SK-N-SH treated with all-trans-retinoic acid at 6 μM for 48 hours (cell line): ENCODE data around the gene ZCCHC7.

Source experiments
- ATAC-seq: fragments of 200-7000 bp; cut with Tn5 transposase; 3 replicates; pipeline ENCODE4 v1.9.1; 2020; ENCODE audit warnings: mild to moderate bottlenecking, moderate library complexity
- BACH2 ChIP-seq: fragments of 250-450 bp; sonication (Bioruptor Pico); IDR thresholded peaks from 2 replicates; pipeline ENCODE4 v1.9.0; 2021; ENCODE audit warnings: mild to moderate bottlenecking, borderline replicate concordance
- CREB5 ChIP-seq: fragments of 250-450 bp; sonication (Bioruptor Pico); IDR thresholded peaks from 2 replicates; pipeline ENCODE4 v1.5.1; 2020; ENCODE audit warnings: low read depth, mild to moderate bottlenecking, moderate library complexity
- CSDC2 ChIP-seq: fragments of 250-450 bp; sonication (Bioruptor Pico); IDR thresholded peaks from 2 replicates; pipeline ENCODE4 v1.5.0; 2020; ENCODE audit warnings: mild to moderate bottlenecking, moderate library complexity
- GLIS3 ChIP-seq: fragments of 250-450 bp; sonication (Bioruptor Pico); IDR thresholded peaks from 2 replicates; pipeline ENCODE4 v1.5.0; 2020; ENCODE audit warnings: mild to moderate bottlenecking, moderate library complexity
- OSR1 ChIP-seq: fragments of 250-450 bp; sonication (Bioruptor Pico); IDR thresholded peaks from 2 replicates; pipeline ENCODE4 v1.8.0; 2022; ENCODE audit warnings: moderate library complexity, mild to moderate bottlenecking, inconsistent platforms
- PATZ1 ChIP-seq: fragments of 250-450 bp; sonication (Bioruptor Pico); IDR thresholded peaks from 2 replicates; pipeline ENCODE4 v1.8.0; 2020; ENCODE audit warnings: mild to moderate bottlenecking, moderate library complexity, borderline replicate concordance
- PPARA ChIP-seq: fragments of 250-450 bp; sonication (Bioruptor Pico); IDR thresholded peaks from 2 replicates; pipeline ENCODE4 v1.5.0; 2020; ENCODE audit warnings: mild to moderate bottlenecking, borderline replicate concordance
- RARB ChIP-seq: fragments of 250-450 bp; sonication (Bioruptor Pico); IDR thresholded peaks from 2 replicates; pipeline ENCODE4 v1.8.0; 2021; ENCODE audit warnings: mild to moderate bottlenecking, moderate library complexity
- SNAI2 ChIP-seq: fragments of 250-450 bp; sonication (Bioruptor Pico); IDR thresholded peaks from 2 replicates; pipeline ENCODE4 v1.5.0; 2020; ENCODE audit warnings: mild to moderate bottlenecking, moderate library complexity
- TCF4 ChIP-seq: fragments of 250-450 bp; sonication (Bioruptor Pico); IDR thresholded peaks from 2 replicates; pipeline ENCODE4 v1.8.0; 2021; ENCODE audit warnings: mild to moderate bottlenecking, moderate library complexity, borderline replicate concordance
- TOX ChIP-seq: fragments of 250-450 bp; sonication (Bioruptor Pico); IDR thresholded peaks from 2 replicates; pipeline ENCODE4 v1.8.0; 2021; ENCODE audit warnings: mild to moderate bottlenecking, moderate library complexity, borderline replicate concordance
- ZC3H10 ChIP-seq: fragments of 250-450 bp; sonication (Bioruptor Pico); IDR thresholded peaks from 2 replicates; pipeline ENCODE4 v1.5.1; 2021; ENCODE audit warnings: mild to moderate bottlenecking, moderate library complexity
- ZFP3 ChIP-seq: fragments of 250-450 bp; sonication (Bioruptor Pico); IDR thresholded peaks from 2 replicates; pipeline ENCODE4 v1.5.0; 2020; ENCODE audit warnings: mild to moderate bottlenecking, moderate library complexity
- ZFP30 ChIP-seq: fragments of 450-650 bp; formaldehyde crosslinking; IDR thresholded peaks from 2 replicates; pipeline ENCODE4 v1.5.0; 2022; ENCODE audit warnings: mild to moderate bottlenecking, moderate library complexity
- ZNF565 ChIP-seq: fragments of 450-650 bp; formaldehyde crosslinking; conservative IDR thresholded peaks from 2 replicates; pipeline ENCODE4 v1.5.0; 2020; ENCODE audit warnings: low read depth, mild to moderate bottlenecking, moderate library complexity
- ZNF70 ChIP-seq: fragments of 450-650 bp; formaldehyde crosslinking; IDR thresholded peaks from 2 replicates; pipeline ENCODE4 v1.5.0; 2020; ENCODE audit warnings: mild to moderate bottlenecking, moderate library complexity
- ZNF8 ChIP-seq: fragments of 450-650 bp; formaldehyde crosslinking; IDR thresholded peaks from 2 replicates; pipeline ENCODE4 v1.5.0; 2020; ENCODE audit warnings: mild to moderate bottlenecking, moderate library complexity
- TF ChIP-seq, protein P1 (sequence below): fragments of 250-450 bp; sonication (Bioruptor Pico); IDR thresholded peaks from 2 replicates; pipeline ENCODE4 v1.8.0; 2021; ENCODE audit warnings: low read depth, mild to moderate bottlenecking, moderate library complexity, borderline replicate concordance
- TF ChIP-seq, protein P2 (sequence below): fragments of 250-450 bp; sonication (Bioruptor Pico); IDR thresholded peaks from 2 replicates; pipeline ENCODE4 v1.5.0; 2020; ENCODE audit warnings: mild to moderate bottlenecking, moderate library complexity
- TF ChIP-seq, protein P3 (sequence below): fragments of 250-450 bp; sonication (Bioruptor Pico); IDR thresholded peaks from 2 replicates; pipeline ENCODE4 v1.5.1; 2021; ENCODE audit warnings: mild to moderate bottlenecking, moderate library complexity

Gene ZCCHC7

DNA sequence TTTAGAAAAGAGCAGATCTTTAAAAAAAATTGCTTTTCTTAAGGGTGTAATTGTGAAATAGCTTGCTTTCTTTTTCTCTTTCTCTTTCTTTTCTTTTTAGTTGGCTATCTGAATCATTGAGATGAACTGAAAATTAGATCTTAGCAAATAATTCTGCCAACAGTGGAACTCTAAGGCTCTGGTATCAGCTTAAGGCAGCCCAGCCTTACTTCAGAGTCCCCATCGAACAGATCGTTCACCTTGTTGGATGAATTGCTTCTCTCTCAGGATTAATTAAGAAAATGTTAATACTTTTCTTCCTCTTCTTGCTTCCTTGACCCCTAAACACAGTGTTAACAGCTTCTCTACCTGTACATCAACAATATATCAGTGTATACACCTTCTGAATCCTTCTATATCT lies 92.1 kb downstream of the ZCCHC7 start:
- no peak for TF ChIP-seq BACH2 (CRISPR knock-in tag)
- no peak for TF ChIP-seq CREB5 (CRISPR knock-in tag)
- no peak for TF ChIP-seq ZNF565 (CRISPR knock-in tag)
- no peak for TF ChIP-seq PPARA (CRISPR knock-in tag)
- TF ChIP-seq, protein P1, sequence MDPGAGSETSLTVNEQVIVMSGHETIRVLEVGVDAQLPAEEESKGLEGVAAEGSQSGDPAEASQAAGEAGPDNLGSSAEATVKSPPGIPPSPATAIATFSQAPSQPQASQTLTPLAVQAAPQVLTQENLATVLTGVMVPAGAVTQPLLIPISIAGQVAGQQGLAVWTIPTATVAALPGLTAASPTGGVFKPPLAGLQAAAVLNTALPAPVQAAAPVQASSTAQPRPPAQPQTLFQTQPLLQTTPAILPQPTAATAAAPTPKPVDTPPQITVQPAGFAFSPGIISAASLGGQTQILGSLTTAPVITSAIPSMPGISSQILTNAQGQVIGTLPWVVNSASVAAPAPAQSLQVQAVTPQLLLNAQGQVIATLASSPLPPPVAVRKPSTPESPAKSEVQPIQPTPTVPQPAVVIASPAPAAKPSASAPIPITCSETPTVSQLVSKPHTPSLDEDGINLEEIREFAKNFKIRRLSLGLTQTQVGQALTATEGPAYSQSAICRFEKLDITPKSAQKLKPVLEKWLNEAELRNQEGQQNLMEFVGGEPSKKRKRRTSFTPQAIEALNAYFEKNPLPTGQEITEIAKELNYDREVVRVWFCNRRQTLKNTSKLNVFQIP (CRISPR knock-in tag), result no peak
- TF ChIP-seq SNAI2 (CRISPR knock-in tag), result no peak
- TF ChIP-seq, protein P2, sequence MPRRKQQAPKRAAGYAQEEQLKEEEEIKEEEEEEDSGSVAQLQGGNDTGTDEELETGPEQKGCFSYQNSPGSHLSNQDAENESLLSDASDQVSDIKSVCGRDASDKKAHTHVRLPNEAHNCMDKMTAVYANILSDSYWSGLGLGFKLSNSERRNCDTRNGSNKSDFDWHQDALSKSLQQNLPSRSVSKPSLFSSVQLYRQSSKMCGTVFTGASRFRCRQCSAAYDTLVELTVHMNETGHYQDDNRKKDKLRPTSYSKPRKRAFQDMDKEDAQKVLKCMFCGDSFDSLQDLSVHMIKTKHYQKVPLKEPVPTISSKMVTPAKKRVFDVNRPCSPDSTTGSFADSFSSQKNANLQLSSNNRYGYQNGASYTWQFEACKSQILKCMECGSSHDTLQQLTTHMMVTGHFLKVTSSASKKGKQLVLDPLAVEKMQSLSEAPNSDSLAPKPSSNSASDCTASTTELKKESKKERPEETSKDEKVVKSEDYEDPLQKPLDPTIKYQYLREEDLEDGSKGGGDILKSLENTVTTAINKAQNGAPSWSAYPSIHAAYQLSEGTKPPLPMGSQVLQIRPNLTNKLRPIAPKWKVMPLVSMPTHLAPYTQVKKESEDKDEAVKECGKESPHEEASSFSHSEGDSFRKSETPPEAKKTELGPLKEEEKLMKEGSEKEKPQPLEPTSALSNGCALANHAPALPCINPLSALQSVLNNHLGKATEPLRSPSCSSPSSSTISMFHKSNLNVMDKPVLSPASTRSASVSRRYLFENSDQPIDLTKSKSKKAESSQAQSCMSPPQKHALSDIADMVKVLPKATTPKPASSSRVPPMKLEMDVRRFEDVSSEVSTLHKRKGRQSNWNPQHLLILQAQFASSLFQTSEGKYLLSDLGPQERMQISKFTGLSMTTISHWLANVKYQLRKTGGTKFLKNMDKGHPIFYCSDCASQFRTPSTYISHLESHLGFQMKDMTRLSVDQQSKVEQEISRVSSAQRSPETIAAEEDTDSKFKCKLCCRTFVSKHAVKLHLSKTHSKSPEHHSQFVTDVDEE (CRISPR knock-in tag), result no peak
- TF ChIP-seq RARB (CRISPR knock-in tag), result no peak
- TF ChIP-seq, protein P3, sequence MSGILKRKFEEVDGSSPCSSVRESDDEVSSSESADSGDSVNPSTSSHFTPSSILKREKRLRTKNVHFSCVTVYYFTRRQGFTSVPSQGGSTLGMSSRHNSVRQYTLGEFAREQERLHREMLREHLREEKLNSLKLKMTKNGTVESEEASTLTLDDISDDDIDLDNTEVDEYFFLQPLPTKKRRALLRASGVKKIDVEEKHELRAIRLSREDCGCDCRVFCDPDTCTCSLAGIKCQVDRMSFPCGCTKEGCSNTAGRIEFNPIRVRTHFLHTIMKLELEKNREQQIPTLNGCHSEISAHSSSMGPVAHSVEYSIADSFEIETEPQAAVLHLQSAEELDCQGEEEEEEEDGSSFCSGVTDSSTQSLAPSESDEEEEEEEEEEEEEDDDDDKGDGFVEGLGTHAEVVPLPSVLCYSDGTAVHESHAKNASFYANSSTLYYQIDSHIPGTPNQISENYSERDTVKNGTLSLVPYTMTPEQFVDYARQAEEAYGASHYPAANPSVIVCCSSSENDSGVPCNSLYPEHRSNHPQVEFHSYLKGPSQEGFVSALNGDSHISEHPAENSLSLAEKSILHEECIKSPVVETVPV (CRISPR knock-in tag), result no peak
- TF ChIP-seq ZFP30 (CRISPR knock-in tag), result no peak
- no peak for TF ChIP-seq ZNF70
- TF ChIP-seq PATZ1 (CRISPR knock-in tag), result no peak
- ATAC-seq, result no peak

- TF ChIP-seq TOX (CRISPR knock-in tag) (no peak), ZFP3 (CRISPR knock-in tag) (no peak), CSDC2 (CRISPR knock-in tag) (no peak), PATZ1 (CRISPR knock-in tag) (no peak), ZNF8 (CRISPR knock-in tag) (no peak), ZFP30 (CRISPR knock-in tag) (no peak), RARB (CRISPR knock-in tag) (no peak), ZNF565 (CRISPR knock-in tag) (no peak), GLIS3 (CRISPR knock-in tag) (no peak), TCF4 (CRISPR knock-in tag) (no peak), PPARA (CRISPR knock-in tag) (no peak), ZNF70 (no peak), OSR1 (CRISPR knock-in tag) (no peak), ZC3H10 (no peak), SNAI2 (CRISPR knock-in tag) (no peak)
- TF ChIP-seq, protein P3 (CRISPR knock-in tag), result no peak
- TF ChIP-seq, protein P2 (CRISPR knock-in tag), result no peak
- TF ChIP-seq, protein P1 (CRISPR knock-in tag), result no peak
- no peak for ATAC-seq
These were observed 95.0 kb downstream of the ZCCHC7 start for GRCh38 chr9:37215381-37215780.
